T47D (cell line): ENCODE results near the gene TAS1R1.

Experiments used
- DNase-seq, 2 experiments: peaks; one replicate each; pipeline versions ENCODE4 v3.0.0 to v3.0.0-alpha.2; 2011 to 2012; ENCODE audit warnings: low read depth in 1 of 2, low spot score in 1 of 2
- JUND ChIP-seq: IDR thresholded peaks from 2 replicates; pipeline ENCODE4 v1.6.1; 2012; ENCODE audit warnings: low read depth
- in situ Hi-C: cut with HindIII; loops from 2 replicates; pipeline ENCODE4 v1.10.0; 2016; ENCODE audit warnings: low sequenced_read_pairs, low pct_unique_long_range_greater_than_20kb

Gene TAS1R1

GRCh38 chr1:6581561-6582305 is 26.6 kb downstream of the TAS1R1 start:
- TF ChIP-seq JUND = no peak
- DNase-seq = no peak
- in situ Hi-C loops = no loop called here

- no peak for DNase-seq
- TF ChIP-seq JUND = no peak
- in situ Hi-C loops = no loop called here
Observed at GRCh38 chr1:6582370-6582769, 27.3 kb downstream of the TAS1R1 start.

- no peak for DNase-seq
- no peak for TF ChIP-seq JUND
- in situ Hi-C loops = no loop called here
Observed at GRCh38 chr1:6584126-6585080, 29.3 kb downstream of the TAS1R1 start.

- TF ChIP-seq JUND = no peak
- in situ Hi-C loops = no loop called here
- no peak for DNase-seq
Observed at GRCh38 chr1:6585081-6585722, 30.1 kb downstream of the TAS1R1 start.

- TF ChIP-seq JUND = no peak
- in situ Hi-C loops = no loop called here
- DNase-seq = no peak
Observed at GRCh38 chr1:6585841-6586240, 30.7 kb downstream of the TAS1R1 start.

DNA sequence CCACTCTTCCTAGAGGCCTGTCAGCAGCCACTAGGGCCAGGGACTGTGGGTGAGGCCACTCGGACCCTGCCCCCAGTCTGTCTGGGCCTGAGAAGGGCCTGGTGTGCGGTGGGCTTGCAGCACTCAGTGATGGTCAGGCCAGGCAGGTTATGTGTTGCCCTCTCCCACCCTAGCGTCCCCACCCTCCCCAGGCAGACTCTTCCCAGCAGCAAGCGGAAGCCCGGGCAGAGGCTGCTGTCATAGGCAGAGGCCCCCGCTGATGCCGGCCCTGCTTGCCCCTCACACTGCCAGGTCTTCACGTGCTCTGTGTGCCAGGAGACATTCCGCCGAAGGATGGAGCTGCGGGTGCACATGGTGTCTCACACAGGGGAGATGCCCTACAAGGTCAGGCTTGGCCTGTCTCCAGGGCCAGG is 31.3 kb downstream of the TAS1R1 start:
- in situ Hi-C loops = no loop called here
- no peak for TF ChIP-seq JUND
- DNase-seq = no peak

DNA sequence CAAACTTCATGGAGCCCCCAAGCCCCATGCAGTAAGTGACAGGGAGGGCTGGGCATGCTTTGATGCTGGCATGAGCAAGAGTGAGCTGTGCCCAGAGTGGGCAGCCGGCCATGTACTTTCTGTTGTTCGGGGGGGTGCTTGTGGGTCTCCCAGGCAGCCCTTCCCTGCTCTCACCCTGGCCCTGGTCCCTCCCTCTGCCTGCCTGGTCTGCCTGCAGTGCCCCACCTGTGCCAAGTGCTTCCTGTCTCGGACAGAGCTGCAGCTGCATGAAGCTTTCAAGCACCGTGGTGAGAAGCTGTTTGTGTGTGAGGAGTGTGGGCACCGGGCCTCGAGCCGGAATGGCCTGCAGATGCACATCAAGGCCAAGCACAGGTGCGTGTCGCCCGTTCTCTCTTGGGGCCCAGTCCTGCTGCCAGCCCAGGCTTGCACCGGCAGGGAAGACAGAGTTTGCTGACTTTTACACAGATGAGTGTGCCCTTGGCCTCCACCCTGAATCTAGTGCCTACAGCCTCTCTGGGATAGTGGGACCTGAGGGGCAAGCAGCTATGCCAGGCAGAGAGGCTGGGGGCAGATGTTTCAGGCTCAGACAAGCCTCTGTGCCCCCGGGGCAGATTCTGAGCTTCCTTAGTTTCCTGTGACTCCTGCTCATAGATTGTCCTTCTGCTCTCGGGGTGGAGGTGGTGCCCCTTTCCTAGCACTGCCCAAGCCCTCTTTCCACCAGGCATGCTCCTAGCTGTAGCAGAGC is 32.3 kb downstream of the TAS1R1 start:
- no peak for TF ChIP-seq JUND
- DNase-seq = no peak
- in situ Hi-C loops = no loop called here

DNA sequence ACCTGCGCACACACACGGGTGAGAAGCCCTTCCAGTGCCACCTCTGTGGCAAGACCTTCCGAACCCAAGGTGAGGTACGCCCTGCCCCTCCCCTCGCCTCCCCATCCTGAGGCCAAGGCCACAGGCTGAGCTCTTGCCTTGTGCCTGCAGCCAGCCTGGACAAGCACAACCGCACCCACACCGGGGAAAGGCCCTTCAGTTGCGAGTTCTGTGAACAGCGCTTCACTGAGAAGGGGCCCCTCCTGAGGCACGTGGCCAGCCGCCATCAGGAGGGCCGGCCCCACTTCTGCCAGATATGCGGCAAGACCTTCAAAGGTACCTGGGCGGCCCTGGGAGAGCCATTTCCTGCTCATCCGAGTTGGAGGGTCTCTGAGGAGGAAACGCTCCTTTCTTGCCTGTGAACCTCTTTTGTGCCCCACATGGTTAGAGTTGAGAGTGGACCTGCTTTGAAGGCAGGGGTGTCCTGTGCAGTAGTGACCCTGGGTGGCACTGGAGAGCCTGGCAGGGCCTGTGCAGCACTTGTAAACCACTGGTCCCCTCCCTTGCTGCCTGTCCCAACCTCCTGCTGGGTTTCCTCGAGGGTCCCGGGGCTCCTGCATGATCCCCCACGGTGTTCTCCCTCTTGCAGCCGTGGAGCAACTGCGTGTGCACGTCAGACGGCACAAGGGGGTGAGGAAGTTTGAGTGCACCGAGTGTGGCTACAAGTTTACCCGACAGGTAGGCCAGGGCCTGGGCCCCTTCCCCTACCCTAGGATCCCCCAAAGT is 33.2 kb downstream of the TAS1R1 start:
- DNase-seq = no peak
- TF ChIP-seq JUND = no peak
- in situ Hi-C loops = no loop called here

DNA sequence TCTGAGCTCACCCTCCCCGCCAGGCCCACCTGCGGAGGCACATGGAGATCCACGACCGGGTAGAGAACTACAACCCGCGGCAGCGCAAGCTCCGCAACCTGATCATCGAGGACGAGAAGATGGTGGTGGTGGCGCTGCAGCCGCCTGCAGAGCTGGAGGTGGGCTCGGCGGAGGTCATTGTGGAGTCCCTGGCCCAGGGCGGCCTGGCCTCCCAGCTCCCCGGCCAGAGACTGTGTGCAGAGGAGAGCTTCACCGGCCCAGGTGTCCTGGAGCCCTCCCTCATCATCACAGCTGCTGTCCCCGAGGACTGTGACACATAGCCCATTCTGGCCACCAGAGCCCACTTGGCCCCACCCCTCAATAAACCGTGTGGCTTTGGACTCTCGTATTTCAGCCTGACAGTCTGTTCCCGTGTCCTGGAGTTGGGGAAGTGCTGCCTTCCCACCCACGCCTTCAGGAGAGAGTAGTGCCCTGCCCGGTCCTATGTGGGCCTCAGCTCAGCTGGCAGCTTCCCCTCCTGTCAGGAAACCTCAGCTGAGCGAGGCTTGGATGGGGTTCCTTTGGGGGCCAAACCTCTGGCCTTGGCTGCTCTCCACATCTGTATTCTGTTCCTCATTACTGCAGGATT is 33.9 kb downstream of the TAS1R1 start:
- DNase-seq = no peak
- TF ChIP-seq JUND = no peak
- in situ Hi-C loops = no loop called here

GRCh38 chr1:6590046-6590445 is 34.9 kb downstream of the TAS1R1 start:
- in situ Hi-C loops = no loop called here
- TF ChIP-seq JUND = no peak
- DNase-seq = no peak

- TF ChIP-seq JUND = no peak
- DNase-seq = no peak
- in situ Hi-C loops = no loop called here
Observed at GRCh38 chr1:6591222-6591621, 36.1 kb downstream of the TAS1R1 start.
